H9 (cell line): Measurements from ENCODE around the gene FAM53B. TPM values are rescaled to one million over a fixed set of nuclear protein-coding genes. Genes with fewer than 3 reads are reported as not detected.

ENCODE experiments used
- DNase-seq: peaks from one replicate; pipeline ENCODE4 v3.0.0-alpha.2; 2017
- H2AFZ ChIP-seq: one replicate; pipeline ENCODE4 v1.6.1; 2013; ENCODE audit warnings: mild to moderate bottlenecking, low read length, control low read depth, moderate library complexity
- H2AK5ac ChIP-seq: 2 replicates; pipeline ENCODE4 v1.6.1; 2013; ENCODE audit warnings: low read length, control low read depth, mixed read lengths; ENCODE audit not compliant: insufficient read length
- H2BK120ac ChIP-seq: one replicate; pipeline ENCODE4 v1.6.1; 2013; ENCODE audit warnings: low read depth, mild to moderate bottlenecking, low read length, control low read depth, inconsistent platforms; ENCODE audit not compliant: poor library complexity, severe bottlenecking
- H2BK12ac ChIP-seq: 2 replicates; pipeline ENCODE4 v1.6.1; 2013; ENCODE audit warnings: low read length, control low read depth, mixed read lengths, low read depth; ENCODE audit not compliant: insufficient read length
- H2BK15ac ChIP-seq: 2 replicates; pipeline ENCODE4 v1.6.1; 2013; ENCODE audit warnings: low read depth, low read length, control low read depth
- H2BK20ac ChIP-seq: one replicate; pipeline ENCODE4 v1.6.1; 2013; ENCODE audit warnings: low read depth, mild to moderate bottlenecking, low read length, control low read depth, inconsistent platforms; ENCODE audit not compliant: poor library complexity, severe bottlenecking
- H2BK5ac ChIP-seq: 2 replicates; pipeline ENCODE4 v1.6.1; 2013; ENCODE audit warnings: low read length, control low read depth, mixed read lengths; ENCODE audit not compliant: insufficient read length
- H3K14ac ChIP-seq: 2 replicates; pipeline ENCODE4 v1.6.1; 2013; ENCODE audit warnings: low read length, control low read depth; ENCODE audit not compliant: insufficient read depth
- H3K18ac ChIP-seq: 2 replicates; pipeline ENCODE4 v1.6.1; 2013; ENCODE audit warnings: low read depth, mild to moderate bottlenecking, mixed read lengths, low read length, control low read depth; ENCODE audit not compliant: insufficient read length
- H3K23ac ChIP-seq: 2 replicates; pipeline ENCODE4 v1.6.1; 2013; ENCODE audit warnings: low read length, control low read depth, mixed read lengths, low read depth; ENCODE audit not compliant: insufficient read length
- H3K23me2 ChIP-seq: 2 replicates; pipeline ENCODE4 v1.6.1; 2013; ENCODE audit warnings: low read depth, mild to moderate bottlenecking, mixed read lengths, low read length, control low read depth; ENCODE audit not compliant: insufficient read length, poor library complexity, severe bottlenecking
- H3K27ac ChIP-seq: 2 replicates; pipeline ENCODE4 v1.5.1; 2013; ENCODE audit warnings: low read length, control low read depth, mixed read lengths, low read depth; ENCODE audit not compliant: insufficient read length
- H3K27me3 ChIP-seq: 2 replicates; pipeline ENCODE4 v1.6.1; 2013; ENCODE audit warnings: low read length, control low read depth, inconsistent platforms; ENCODE audit not compliant: insufficient read depth
- H3K4ac ChIP-seq: 2 replicates; pipeline ENCODE4 v1.6.1; 2013; ENCODE audit warnings: low read depth, mild to moderate bottlenecking, control low read depth, inconsistent platforms, low read length, moderate library complexity
- H3K4me1 ChIP-seq: 2 replicates; pipeline ENCODE4 v1.6.1; 2013; ENCODE audit warnings: low read length, control low read depth, inconsistent platforms; ENCODE audit not compliant: insufficient read depth
- H3K4me2 ChIP-seq: 2 replicates; pipeline ENCODE4 v1.6.1; 2013; ENCODE audit warnings: low read length, control low read depth, mixed read lengths; ENCODE audit not compliant: insufficient read length, insufficient read depth
- H3K56ac ChIP-seq: 2 replicates; pipeline ENCODE4 v1.6.1; 2013; ENCODE audit warnings: low read depth, mild to moderate bottlenecking, mixed read lengths, low read length, control low read depth; ENCODE audit not compliant: insufficient read length
- H3K79me1 ChIP-seq: 2 replicates; pipeline ENCODE4 v1.6.1; 2013; ENCODE audit warnings: low read depth, mild to moderate bottlenecking, moderate library complexity, low read length, control low read depth, inconsistent platforms; ENCODE audit not compliant: insufficient read depth, poor library complexity, severe bottlenecking
- H3K79me2 ChIP-seq: 2 replicates; pipeline ENCODE4 v1.6.1; 2013; ENCODE audit warnings: low read length, control low read depth, inconsistent platforms; ENCODE audit not compliant: insufficient read depth
- H3K9ac ChIP-seq: 2 replicates; pipeline ENCODE4 v1.6.1; 2013; ENCODE audit warnings: low read length, control low read depth, mixed read lengths; ENCODE audit not compliant: insufficient read length; ENCODE audit errors: extremely low read depth
- H3K9me3 ChIP-seq: one replicate; pipeline ENCODE4 v1.6.1; 2013; ENCODE audit warnings: low read depth, low read length, inconsistent platforms; ENCODE audit not compliant: control insufficient read depth
- H3T11ph ChIP-seq: one replicate; pipeline ENCODE4 v1.6.1; 2013; ENCODE audit warnings: mild to moderate bottlenecking, low read length, control low read depth, inconsistent platforms
- H4K20me1 ChIP-seq: one replicate; pipeline ENCODE4 v1.6.1; 2013; ENCODE audit not compliant: control insufficient read depth, insufficient read length, insufficient read depth
- H4K5ac ChIP-seq: 2 replicates; pipeline ENCODE4 v1.6.1; 2013; ENCODE audit warnings: low read depth, mild to moderate bottlenecking, mixed read lengths, low read length, control low read depth; ENCODE audit not compliant: insufficient read length
- H4K8ac ChIP-seq: replicated peaks from 2 replicates; pipeline ENCODE4 v1.6.1; 2013; ENCODE audit warnings: low read length, control low read depth, mixed read lengths, low read depth; ENCODE audit not compliant: insufficient read length
- H4K91ac ChIP-seq: 2 replicates; pipeline ENCODE4 v1.6.1; 2013; ENCODE audit warnings: low read depth, mild to moderate bottlenecking, moderate library complexity, mixed read lengths, low read length, control low read depth; ENCODE audit not compliant: insufficient read length
- H3K27ac Mint-ChIP-seq, 3 experiments: 2 replicates in 2 of 3; 3 replicates in 1 of 3; pipeline ENCODE4 v1.8.0; 2020 to 2021; ENCODE audit warnings: mixed read lengths in 3 of 3, mild to moderate bottlenecking in 1 of 3, moderate library complexity in 1 of 3
- H3K27me3 Mint-ChIP-seq: 2 replicates; pipeline ENCODE4 v1.8.0; 2021; ENCODE audit warnings: low read depth, mild to moderate bottlenecking, moderate library complexity, mixed read lengths
- H3K36me3 Mint-ChIP-seq, 3 experiments: 2 replicates in 2 of 3; 3 replicates in 1 of 3; pipeline ENCODE4 v1.8.0; 2020 to 2021; ENCODE audit warnings: low read depth in 3 of 3, mixed read lengths in 3 of 3; ENCODE audit not compliant: insufficient read depth in 1 of 3
- H3K4me1 Mint-ChIP-seq, 2 experiments: 2 replicates each; pipeline ENCODE4 v1.8.0; 2020; ENCODE audit warnings: mixed read lengths in 2 of 2
- H3K4me3 Mint-ChIP-seq, 2 experiments: 2 replicates in 1 of 2; 3 replicates in 1 of 2; pipeline ENCODE4 v1.8.0; 2020 to 2021; ENCODE audit warnings: mild to moderate bottlenecking in 2 of 2, mixed read lengths in 2 of 2, moderate library complexity in 1 of 2
- H3K9me3 Mint-ChIP-seq, 2 experiments: 2 replicates in 1 of 2; 3 replicates in 1 of 2; pipeline ENCODE4 v1.8.0; 2020; ENCODE audit warnings: mild to moderate bottlenecking in 2 of 2, mixed read lengths in 2 of 2, moderate library complexity in 1 of 2
- CTCF ChIP-seq: fragments of 200-600 bp; sonication (generic); conservative IDR thresholded peaks from 3 replicates; pipeline ENCODE4 v1.8.0; 2021; ENCODE audit warnings: antibody characterized with exemption, mild to moderate bottlenecking
- WGBS: extraction: QIAGEN DNeasy Blood & Tissue Kit; methylation state at CpG from one replicate; pipeline ENCODE4 v1.1.7; 2013; ENCODE audit warnings: missing lambda C conversion rate, low lambda C conversion rate, mixed read lengths; ENCODE audit not compliant: insufficient read length; ENCODE audit errors: extremely low coverage; 5-methylcytosine and 5-hydroxymethylcytosine counted together
- total RNA-seq: library from RNA; stranded (reverse); gene quantifications from 2 replicates; pipeline ENCODE4 v1.2.1, GENCODE V29; 2021

The FAM53B gene
- total RNA-seq, 1 experiment from 2014 or later: 11.5 TPM

- Histone ChIP-seq H4K8ac (no peak overlapping the region), H3K23me2 (no peaks in the 10 kb centered on the region), H2BK12ac (no peak overlapping the region), H4K91ac (no peak overlapping the region), H3K79me1 (no peaks in the 10 kb centered on the region), H4K5ac (no peak overlapping the region), H3K4me1 (no peaks in the 10 kb centered on the region), H2BK15ac (no peak overlapping the region), H3K18ac (no peak overlapping the region), H3T11ph (no peak overlapping the region), H3K4me2 (no peak overlapping the region), H2AK5ac (no peak overlapping the region), H3K79me2 (no peaks in the 10 kb centered on the region), H2BK120ac (no peak overlapping the region), H3K9me3 (no peaks in the 10 kb centered on the region), H3K9ac (no peak overlapping the region), H3K23ac (no peak overlapping the region), H4K20me1 (no peaks in the 10 kb centered on the region), H2AFZ (no peak overlapping the region), H3K27ac (no peak overlapping the region), H3K27me3 (no peaks in the 10 kb centered on the region), H3K56ac (no peak overlapping the region), H3K14ac (no peak overlapping the region), H2BK5ac (no peak overlapping the region), H2BK20ac (no peak overlapping the region), H3K4ac (no peak overlapping the region)
- WGBS: no CpG with 5 or more reads among the region's 11 CpGs
- Mint-ChIP-seq H3K4me1 (peaks cover 15 to 29% of the 10 kb centered on the region in 2 experiments), H3K27ac (no peak overlapping the region; a peak in 1 of 7 replicates), H3K27me3 (no peaks in the 10 kb centered on the region), H3K9me3 (no peaks in the 10 kb centered on the region), H3K36me3 (peaks cover 0 to 20% (median 5%) of the 10 kb centered on the region in 3 experiments; a peak in 6 of 7 replicates), H3K4me3 (no peak overlapping the region)
- no peak for TF ChIP-seq CTCF
- DNase-seq: no peak
Measured at GRCh38 chr10:124691421-124692099, 52.6 kb downstream of the FAM53B start.
